Measurements from ENCODE around the gene APMAP. TPM values are rescaled to one million over a fixed set of nuclear protein-coding genes. Genes with fewer than 3 reads are reported as not detected.

APMAP gene
- total and polyA plus RNA-seq, 10 of the 15 experiments (the other 5 are each of a cell fraction or from before 2014, with no cell fraction given) = 12.1 to 60.2 (median 32.7) TPM

GRCh38 chr20:25031241-25031640, 38.7 kb upstream of the APMAP start (continued):
- TF ChIP-seq USF1 (IDR thresholded peaks at IDR 0.05; ENCODE audit: borderline replicate concordance, extremely low read length, insufficient read depth, low read depth, low read length) = no peak
- TF ChIP-seq RCOR1 (conservative IDR thresholded peaks at IDR 0.05; ENCODE audit: low read depth, low read length) = no peak
- no peak for TF ChIP-seq CUX1 (IDR thresholded peaks at IDR 0.05; ENCODE audit: insufficient replicate concordance, low read depth, low read length)

GRCh38 chr20:25030649-25031207, 38.2 kb upstream of the APMAP start:
- WGBS (ENCODE audit: insufficient coverage, insufficient replicate concordance, low lambda C conversion rate, missing lambda C conversion rate) = 98% methylated on average over 8 of the region's 8 CpGs
- no peaks in the 10 kb centered on the region for H4K20me1 ChIP-seq (ENCODE audit: control insufficient read depth, insufficient read depth)
- BruUV-seq (replicated peaks) = no TSS peak
- H3K27me3 ChIP-seq (replicated peaks in 1 of 2; ENCODE audit: control insufficient read depth in 2 of 2, insufficient read depth in 2 of 2, low read length in 1 of 2) = no peaks in the 10 kb centered on the region
- intact Hi-C loops (cut with micrococcal nuclease; ENCODE audit: unreplicated experiment) = no loop called here
- H3K79me2 ChIP-seq (ENCODE audit: control insufficient read depth, insufficient read depth, low read length) = no peaks in the 10 kb centered on the region
- H3K4me2 ChIP-seq (ENCODE audit: control insufficient read depth, insufficient read depth) = no peak overlapping the region
- RAD21 ChIA-PET (ENCODE audit: unreplicated experiment) = no interaction called here
- no peak for DNase-seq (ENCODE audit: low read depth, low spot score)
- POLR2A ChIA-PET = no interaction called here
- CTCF ChIA-PET = no interaction called here
- in situ Hi-C loops (cut with MboI) = no loop called here
- no peaks in the 10 kb centered on the region for H3K9me3 ChIP-seq (replicated peaks; ENCODE audit: control insufficient read depth, insufficient read depth, low read length)
- FAIRE-seq = no peak
- SMC1A ChIA-PET (ENCODE audit: uncharacterized antibody, unreplicated experiment) = interaction anchor here (1.1 kb wide), 1 partner anchor 37 kb away, joined by 3 read pairs; no protein-coding TSS in a partner anchor
- H3K4me3 ChIP-seq = no peak overlapping the region
- no peak overlapping the region for H3K27ac ChIP-seq (ENCODE audit: control insufficient read depth, insufficient read depth)
- TF ChIP-seq SMARCA5 (IDR thresholded peaks at IDR 0.05) (no peak), SPI1 (IDR thresholded peaks at IDR 0.05; ENCODE audit: borderline replicate concordance, insufficient read depth, low read depth, low read length) (no peak), POU2F2 (IDR thresholded peaks at IDR 0.05; ENCODE audit: borderline replicate concordance, low read depth, low read length) (no peak), ATF7 (IDR thresholded peaks at IDR 0.05; ENCODE audit: low read depth) (no peak), CHD4 (IDR thresholded peaks at IDR 0.05) (no peak), MYC (IDR thresholded peaks at IDR 0.05; ENCODE audit: insufficient read depth, insufficient read length, insufficient replicate concordance, low read length, severe bottlenecking) (no peak), IRF3 (IDR thresholded peaks at IDR 0.05) (no peak), FOXK2 (IDR thresholded peaks at IDR 0.05) (no peak), CBX5 (IDR thresholded peaks at IDR 0.05; ENCODE audit: low read depth) (no peak), CBX3 (IDR thresholded peaks at IDR 0.05; ENCODE audit: borderline replicate concordance, low read depth) (no peak)
- H3K4me1 ChIP-seq (ENCODE audit: control insufficient read depth, insufficient read depth, low read length) = peaks cover 3% of the 10 kb centered on the region
- H2AFZ ChIP-seq (ENCODE audit: control insufficient read depth, low read depth, low read length) = no peak overlapping the region
- H3K9ac ChIP-seq (ENCODE audit: control insufficient read depth, insufficient read depth, low read length) = no peak overlapping the region
- ATAC-seq = no peak
- H3K36me3 ChIP-seq (ENCODE audit: control insufficient read depth in 2 of 2, insufficient read depth in 2 of 2, low read length in 1 of 2) = peaks cover 0 to 6% of the 10 kb centered on the region in 2 experiments; a peak in 2 of 4 replicates
